ENCODE data around the gene LACTB. TPM values are rescaled to one million over a fixed set of nuclear protein-coding genes. Genes with fewer than 3 reads are reported as not detected.

LACTB gene
- total and polyA plus RNA-seq, 12 donors = 11.6 to 32.2 (median 24.3) TPM

GRCh38 chr15:63165166-63165859, 43.7 kb downstream of the LACTB start:
- WGBS, 2 donors = 89 to 93% methylated on average over 6 of the region's 6 CpGs
- no peak for ATAC-seq

GRCh38 chr15:63166219-63166618, 44.6 kb downstream of the LACTB start:
- peak in 3 of 9 donors; percentile 17 to 32 (median 22) for TF ChIP-seq CTCF (IDR thresholded peaks at IDR 0.05)
- ATAC-seq (no peak), DNase-seq (no peak)
- Histone ChIP-seq H3K36me3 (no peaks in the 10 kb centered on the region), H3K27ac (no peak overlapping the region), H3K9me3 (no peaks in the 10 kb centered on the region), H3K4me3 (no peak overlapping the region), H3K4me1 (no peaks in the 10 kb centered on the region), H3K27me3 (no peaks in the 10 kb centered on the region)
- 82 to 85% methylated on average over 2 of the region's 2 CpGs for WGBS, 2 donors
- intact Hi-C loops (cut with DNase I) = no loop called here

More at GRCh38 chr15:63165166-63165859, 43.7 kb downstream of the LACTB start:
- Histone ChIP-seq H3K9me3 (no peaks in the 10 kb centered on the region), H3K27ac (no peak overlapping the region), H3K4me1 (no peaks in the 10 kb centered on the region), H3K4me3 (no peak overlapping the region), H3K27me3 (no peaks in the 10 kb centered on the region), H3K36me3 (no peaks in the 10 kb centered on the region)
- TF ChIP-seq CTCF (IDR thresholded peaks at IDR 0.05) = no peak
- intact Hi-C loops (cut with DNase I) = no loop called here
- no peak for DNase-seq

GRCh38 chr15:63169788-63170187, 48.1 kb downstream of the LACTB start:
- Histone ChIP-seq H3K4me3 (no peak overlapping the region), H3K36me3 (no peaks in the 10 kb centered on the region), H3K27ac (no peak overlapping the region), H3K4me1 (no peaks in the 10 kb centered on the region), H3K27me3 (no peaks in the 10 kb centered on the region), H3K9me3 (no peaks in the 10 kb centered on the region)
- intact Hi-C loops (cut with DNase I) = loop anchor here in 1 of 10 donors (10.0 kb wide), 1 partner anchor 105 kb away; the partner anchor contains the start of gene APH1B
- DNase-seq = no peak
- 76 to 78% methylated on average over 2 of the region's 2 CpGs for WGBS, 2 donors
- no peak for TF ChIP-seq CTCF (IDR thresholded peaks at IDR 0.05)
- no peak for ATAC-seq

- no peak for ATAC-seq
- 94 to 96% methylated on average over 5 of the region's 5 CpGs for WGBS, 2 donors
- Histone ChIP-seq H3K27ac (no peak overlapping the region), H3K4me3 (no peak overlapping the region), H3K27me3 (no peaks in the 10 kb centered on the region), H3K4me1 (peaks cover 0 to 4% (median 0%) of the 10 kb centered on the region in 9 donors), H3K36me3 (no peaks in the 10 kb centered on the region), H3K9me3 (no peaks in the 10 kb centered on the region)
- intact Hi-C loops (cut with DNase I) = loop anchor here in 1 of 10 donors (10.0 kb wide), 1 partner anchor 102 kb away; the partner anchor contains the start of gene APH1B
- TF ChIP-seq CTCF (IDR thresholded peaks at IDR 0.05) = no peak
- DNase-seq = no peak
Measured at GRCh38 chr15:63172376-63172775, 50.7 kb downstream of the LACTB start.
